Putamen (tissue), 1 donor: ENCODE measurements around the gene RIMS1.

Source experiments
- DNase-seq: peaks from one replicate; pipeline ENCODE4 v3.0.0-alpha.2; 2016; ENCODE audit warnings: low spot score

The RIMS1 gene

GRCh38 chr6:71886184-71887005, at the start of gene RIMS1:
TSS of gene RIMS1 (plus strand) at chr6:71886550. CDS start at chr6:71887024, 474 bp downstream.
- no peak for DNase-seq

GRCh38 chr6:71851214-71851613, 35.1 kb upstream of the RIMS1 start:
- DNase-seq, result no peak

GRCh38 chr6:71852948-71853347, 33.4 kb upstream of the RIMS1 start:
- no peak for DNase-seq

- DNase-seq, result no peak
Measured at GRCh38 chr6:71855406-71855805, 30.9 kb upstream of the RIMS1 start.

- DNase-seq, result no peak
Measured at GRCh38 chr6:71879016-71879415, 7.3 kb upstream of the RIMS1 start.

- no peak for DNase-seq
Measured at GRCh38 chr6:71887006-71887743, 825 bp downstream of the RIMS1 start.

- no peak for DNase-seq
Measured at GRCh38 chr6:71887744-71888230, 1.4 kb downstream of the RIMS1 start.

GRCh38 chr6:71888756-71889340, 2.5 kb downstream of the RIMS1 start:
- no peak for DNase-seq

GRCh38 chr6:71889366-71889765, 3.0 kb downstream of the RIMS1 start:
- no peak for DNase-seq

GRCh38 chr6:71892641-71893040, 6.3 kb downstream of the RIMS1 start:
- no peak for DNase-seq

- no peak for DNase-seq
Measured at GRCh38 chr6:71900642-71901041, 14.3 kb downstream of the RIMS1 start.

- DNase-seq, result no peak
Measured at GRCh38 chr6:71902261-71902660, 15.9 kb downstream of the RIMS1 start.

- DNase-seq, result no peak
Measured at GRCh38 chr6:71906813-71907212, 20.5 kb downstream of the RIMS1 start.

GRCh38 chr6:71908162-71908765, 21.9 kb downstream of the RIMS1 start:
- no peak for DNase-seq

- no peak for DNase-seq
Measured at GRCh38 chr6:71913444-71914234, 27.3 kb downstream of the RIMS1 start.

- DNase-seq, result no peak
Measured at GRCh38 chr6:71929047-71929446, 42.7 kb downstream of the RIMS1 start.

- DNase-seq, result peak; percentile 45
Measured at GRCh38 chr6:71933881-71934280, 47.5 kb downstream of the RIMS1 start.

- DNase-seq, result peak; percentile 20
Measured at GRCh38 chr6:71965404-71965803, 79.1 kb downstream of the RIMS1 start.

- DNase-seq, result no peak
Measured at GRCh38 chr6:71967436-71967835, 81.1 kb downstream of the RIMS1 start.

- DNase-seq, result no peak
Measured at GRCh38 chr6:71977884-71978283, 91.5 kb downstream of the RIMS1 start.

GRCh38 chr6:71979911-71980310, 93.6 kb downstream of the RIMS1 start:
- DNase-seq, result no peak

GRCh38 chr6:71982389-71982788, 96.0 kb downstream of the RIMS1 start:
- no peak for DNase-seq
